OCI-M2 (cell line): Measurements from ENCODE around the gene ADAMTS14.

ENCODE experiments used
- DNase-seq: peaks from one replicate; lab custom pipeline; 2025; ENCODE audit not compliant: unreplicated experiment; lab: John Stamatoyannopoulos, UW

ADAMTS14 gene

GRCh38 chr10:70728328-70728727, 56.0 kb downstream of the ADAMTS14 start:
- no peak for DNase-seq

- DNase-seq = no peak
Measured at GRCh38 chr10:70729763-70730357, 57.6 kb downstream of the ADAMTS14 start.

- no peak for DNase-seq
Measured at GRCh38 chr10:70730955-70731354, 58.6 kb downstream of the ADAMTS14 start.

GRCh38 chr10:70732569-70732968, 60.3 kb downstream of the ADAMTS14 start:
- DNase-seq = no peak

- DNase-seq = no peak
Measured at GRCh38 chr10:70733051-70733450, 60.7 kb downstream of the ADAMTS14 start.

- no peak for DNase-seq
Measured at GRCh38 chr10:70735161-70735560, 62.9 kb downstream of the ADAMTS14 start.

GRCh38 chr10:70736525-70736924, 64.2 kb downstream of the ADAMTS14 start:
- no peak for DNase-seq

GRCh38 chr10:70737250-70737649, 64.9 kb downstream of the ADAMTS14 start:
- no peak for DNase-seq

GRCh38 chr10:70738006-70738760, 65.9 kb downstream of the ADAMTS14 start:
- DNase-seq = no peak

- no peak for DNase-seq
Measured at GRCh38 chr10:70738761-70739121, 66.4 kb downstream of the ADAMTS14 start.

- DNase-seq = no peak
Measured at GRCh38 chr10:70740406-70741288, 68.3 kb downstream of the ADAMTS14 start.

- no peak for DNase-seq
Measured at GRCh38 chr10:70742537-70743429, 70.5 kb downstream of the ADAMTS14 start.

- DNase-seq = no peak
Measured at GRCh38 chr10:70743430-70743788, 71.1 kb downstream of the ADAMTS14 start.

- DNase-seq = no peak
Measured at GRCh38 chr10:70743879-70744278, 71.6 kb downstream of the ADAMTS14 start.

- no peak for DNase-seq
Measured at GRCh38 chr10:70744617-70745143, 72.4 kb downstream of the ADAMTS14 start.

- DNase-seq = no peak
Measured at GRCh38 chr10:70745555-70745954, 73.2 kb downstream of the ADAMTS14 start.

GRCh38 chr10:70747192-70747965, 75.1 kb downstream of the ADAMTS14 start:
- no peak for DNase-seq

GRCh38 chr10:70748305-70748704, 76.0 kb downstream of the ADAMTS14 start:
- DNase-seq = no peak

GRCh38 chr10:70748801-70749573, 76.7 kb downstream of the ADAMTS14 start:
- DNase-seq = no peak
